Hematopoietic multipotent progenitor cell treated with erythropoietin and hydrocortisone succinate and interleukin-3 and kit ligand, for 8 days (in vitro differentiated cells): ENCODE data around the gene GABBR1.
A peak's percentile ranks its signal among the peaks of the same experiment; 100 is the strongest.
"Not testable (repeated sequence)": the region's sequence is repeated elsewhere in the genome, so short reads cannot be mapped to it uniquely, and the experiment has no call there.

ENCODE experiments used
- DNase-seq: peaks from one replicate; pipeline ENCODE4 v3.0.0-alpha.2; 2015

GABBR1 gene

GRCh38 chr6:29632789-29633533 lies at the start of gene GABBR1:
Gene GABBR1 (minus strand): TSS chr6:29633183. CDS start chr6:29632385, 798 bp downstream.
- DNase-seq: peak; percentile 56

GRCh38 chr6:29681811-29682210 lies 48.8 kb upstream of the GABBR1 start:
- no peak for DNase-seq

GRCh38 chr6:29680904-29681303 lies 47.9 kb upstream of the GABBR1 start, which contains the start of gene ZFP57:
Gene ZFP57 (minus strand): TSS chr6:29681152. CDS start chr6:29677003, 4,149 bp downstream.
- DNase-seq: no peak

GRCh38 chr6:29680416-29680815 lies 47.4 kb upstream of the GABBR1 start:
- no peak for DNase-seq

- no peak for DNase-seq
Measured at GRCh38 chr6:29679962-29680361, 47.0 kb upstream of the GABBR1 start.

- DNase-seq: no peak
Measured at GRCh38 chr6:29678114-29678513, 45.1 kb upstream of the GABBR1 start.

- DNase-seq: no peak
Measured at GRCh38 chr6:29676981-29677601, 44.1 kb upstream of the GABBR1 start.

- no peak for DNase-seq
Measured at GRCh38 chr6:29675561-29675960, 42.6 kb upstream of the GABBR1 start.

- DNase-seq: no peak
Measured at GRCh38 chr6:29674008-29674407, 41.0 kb upstream of the GABBR1 start.

- DNase-seq: no peak
Measured at GRCh38 chr6:29673161-29673560, 40.2 kb upstream of the GABBR1 start.

- DNase-seq: not testable (repeated sequence)
Measured at GRCh38 chr6:29672116-29672515, 39.1 kb upstream of the GABBR1 start.

GRCh38 chr6:29671026-29671425 lies 38.0 kb upstream of the GABBR1 start:
- DNase-seq: no peak

GRCh38 chr6:29667158-29667557 lies 34.2 kb upstream of the GABBR1 start:
- DNase-seq: no peak

GRCh38 chr6:29666826-29667130 lies 33.8 kb upstream of the GABBR1 start:
- DNase-seq: no peak

GRCh38 chr6:29665942-29666825 lies 33.2 kb upstream of the GABBR1 start:
- no peak for DNase-seq

GRCh38 chr6:29663300-29664042 lies 30.5 kb upstream of the GABBR1 start:
- no peak for DNase-seq

- not testable (repeated sequence) for DNase-seq
Measured at GRCh38 chr6:29661502-29662141, 28.6 kb upstream of the GABBR1 start.

GRCh38 chr6:29661071-29661470 lies 28.1 kb upstream of the GABBR1 start:
- no peak for DNase-seq

GRCh38 chr6:29656798-29657197 lies 23.8 kb upstream of the GABBR1 start, which contains the start of gene MOG:
Gene MOG (plus strand): TSS chr6:29657092. CDS start chr6:29657210, 118 bp downstream.
- DNase-seq: no peak

- no peak for DNase-seq
Measured at GRCh38 chr6:29656157-29656556, 23.2 kb upstream of the GABBR1 start.

- DNase-seq: no peak
Measured at GRCh38 chr6:29655658-29656057, 22.7 kb upstream of the GABBR1 start.

- peak; percentile 74 for DNase-seq
Measured at GRCh38 chr6:29653452-29654038, 20.6 kb upstream of the GABBR1 start.
